Activated CD4-positive, alpha-beta T cell treated with anti-CD3 and anti-CD28 coated beads for 24 hours (primary cell): Measurements from ENCODE around the gene LRRC4C.

Experiments
- DNase-seq, 2 donors: peaks; one replicate each; pipeline ENCODE4 v3.0.0-alpha.2; 2020; ENCODE audit warnings: low read depth in 2 of 2

Gene LRRC4C

DNA sequence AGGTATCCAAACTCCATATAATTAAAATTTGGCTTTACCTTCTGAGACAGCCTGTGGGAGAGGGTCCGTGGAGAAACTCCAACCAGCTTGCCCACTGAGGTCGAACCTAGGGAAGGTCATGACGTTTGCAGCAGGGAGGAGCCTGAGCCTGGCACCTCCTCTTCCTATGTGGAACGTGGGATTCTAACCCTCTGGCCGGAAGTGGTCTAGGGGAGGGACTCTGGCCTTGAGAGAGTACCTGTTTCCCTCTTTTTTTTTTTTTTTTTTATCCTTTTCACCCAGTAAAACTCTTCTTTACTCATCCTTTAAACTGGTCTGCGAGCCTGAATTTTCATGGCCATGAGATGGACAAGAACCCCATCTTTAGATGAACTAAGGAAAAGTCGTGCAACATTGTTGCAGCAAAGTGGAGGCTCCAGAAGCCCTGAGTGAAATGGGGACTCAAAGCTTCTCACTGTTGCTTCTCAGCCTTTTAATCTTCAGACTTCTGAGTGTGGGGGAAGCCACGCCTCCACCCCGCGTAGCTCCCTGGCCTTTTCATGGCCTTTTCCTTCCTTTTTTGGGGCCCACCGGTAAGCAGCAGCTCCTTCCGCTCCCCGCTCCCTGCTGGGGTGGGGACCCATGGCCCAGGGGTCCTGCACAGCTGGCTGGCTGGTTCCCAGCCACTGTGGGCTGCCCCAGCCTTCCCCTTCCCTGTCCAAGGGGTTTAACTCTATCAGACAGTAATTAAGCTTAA is 1359.9 kb downstream of the LRRC4C start:
- no peak for DNase-seq

DNA sequence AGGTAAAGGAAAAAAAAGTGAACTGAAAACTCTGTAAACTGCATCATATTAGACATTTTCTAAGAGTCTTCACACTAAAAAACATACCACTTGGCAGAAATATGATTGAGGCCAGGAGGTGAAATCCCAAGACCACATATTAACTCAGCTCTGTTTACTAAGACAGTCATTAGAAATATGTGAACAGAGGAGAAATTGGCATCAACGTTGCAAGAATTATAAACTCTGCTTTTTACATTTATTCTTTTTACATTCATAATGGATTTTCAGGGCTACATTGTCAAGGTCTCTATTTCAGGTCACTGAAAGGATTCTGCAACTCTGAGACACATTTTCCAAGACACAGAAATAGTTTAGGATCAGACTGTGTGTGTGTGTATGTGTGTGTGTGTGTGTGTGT is 1364.0 kb downstream of the LRRC4C start:
- no peak for DNase-seq

DNA sequence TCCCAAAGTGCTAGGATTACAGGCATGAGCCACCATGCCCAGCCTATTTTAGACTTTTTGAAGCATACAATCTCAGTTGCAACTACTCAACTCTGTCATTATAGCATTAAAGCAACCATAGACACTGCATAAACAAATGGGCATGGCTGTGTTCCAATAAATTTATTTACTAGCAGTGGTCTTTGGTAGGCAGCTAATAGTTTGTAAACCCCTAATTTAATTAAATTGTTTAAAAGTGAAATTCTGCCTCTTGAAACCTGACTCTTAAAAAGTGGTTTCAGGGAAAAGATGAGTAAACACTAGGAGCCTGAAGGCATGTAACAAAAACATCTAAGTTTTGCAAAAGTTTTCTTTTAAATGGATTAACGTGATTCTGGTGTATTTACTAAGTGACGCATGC is 1364.5 kb downstream of the LRRC4C start:
- no peak for DNase-seq

DNA sequence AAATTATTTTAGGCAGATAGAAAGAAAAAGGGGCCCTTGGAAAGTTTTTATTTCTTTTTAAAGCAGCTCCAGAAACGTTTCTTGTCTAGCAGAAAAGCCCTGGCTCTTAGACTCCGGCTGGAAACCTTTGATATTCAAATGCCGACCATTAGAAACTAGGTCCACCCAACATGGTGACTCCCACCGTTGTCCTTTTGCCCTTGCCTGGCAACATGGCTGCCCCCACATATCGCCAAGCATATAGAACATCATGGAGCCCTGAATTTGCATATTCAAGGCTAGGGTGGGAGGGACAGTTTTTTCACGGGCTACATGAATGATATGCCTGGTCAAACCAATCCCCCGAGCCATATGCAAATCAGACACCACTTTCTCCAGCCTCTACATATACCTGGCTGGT is 1379.0 kb downstream of the LRRC4C start:
- no peak for DNase-seq
